Astrocyte (in vitro differentiated cells and primary cell): ENCODE measurements around the gene RPL11. TPM values are rescaled to one million over a fixed set of nuclear protein-coding genes. Genes with fewer than 3 reads are reported as not detected.
A peak's percentile ranks its signal among the peaks of the same experiment; 100 is the strongest.

Experiments
- DNase-seq: peaks from one replicate; pipeline ENCODE4 v3.0.0-alpha.2; 2010; ENCODE audit warnings: low read depth
- FAIRE-seq: peaks from 2 replicates; lab custom pipeline; 2011; peaks lifted over from hg19 to GRCh38; lab: Jason Lieb, UNC
- H2AFZ ChIP-seq: 2 replicates; pipeline ENCODE4 v1.6.0; 2012; ENCODE audit warnings: low read depth, low read length, inconsistent platforms
- H3K27ac ChIP-seq: 2 replicates; pipeline ENCODE4 v1.5.1; 2011; ENCODE audit warnings: low read depth, low read length, inconsistent platforms
- H3K27me3 ChIP-seq: 2 replicates; pipeline ENCODE4 v1.6.0; 2011; ENCODE audit warnings: low read length, inconsistent platforms; ENCODE audit not compliant: insufficient read depth
- H3K36me3 ChIP-seq: 2 replicates; pipeline ENCODE4 v1.5.1; 2011; ENCODE audit warnings: low read length, inconsistent platforms; ENCODE audit not compliant: insufficient read depth
- H3K4me1 ChIP-seq: 2 replicates; pipeline ENCODE4 v1.5.1; 2011; ENCODE audit warnings: low read length, inconsistent platforms; ENCODE audit not compliant: insufficient read depth
- H3K4me2 ChIP-seq: 2 replicates; pipeline ENCODE4 v1.6.0; 2012; ENCODE audit warnings: low read length, inconsistent platforms
- H3K4me3 ChIP-seq: 2 replicates; pipeline ENCODE4 v1.5.1; 2011; ENCODE audit warnings: low read depth, mild to moderate bottlenecking, low read length, inconsistent platforms; ENCODE audit not compliant: insufficient read depth
- H3K79me2 ChIP-seq: 2 replicates; pipeline ENCODE4 v1.6.0; 2012; ENCODE audit warnings: mild to moderate bottlenecking, low read length, inconsistent platforms; ENCODE audit not compliant: insufficient read depth
- H3K9ac ChIP-seq: 2 replicates; pipeline ENCODE4 v1.6.0; 2012; ENCODE audit warnings: mild to moderate bottlenecking, low read length, inconsistent platforms
- H3K9me3 ChIP-seq: 2 replicates; pipeline ENCODE4 v1.5.1; 2012; ENCODE audit warnings: low read depth, mild to moderate bottlenecking, low read length, inconsistent platforms; ENCODE audit not compliant: insufficient read depth
- H4K20me1 ChIP-seq: 2 replicates; pipeline ENCODE4 v1.6.0; 2012; ENCODE audit warnings: low read length, inconsistent platforms; ENCODE audit not compliant: insufficient read depth
- H3K27ac Mint-ChIP-seq: one replicate; pipeline ENCODE4 v1.8.0; 2021; ENCODE audit warnings: mild to moderate bottlenecking, mixed read lengths; ENCODE audit not compliant: unreplicated experiment
- H3K27me3 Mint-ChIP-seq: one replicate; pipeline ENCODE4 v1.8.0; 2021; ENCODE audit warnings: low read depth, mixed read lengths; ENCODE audit not compliant: unreplicated experiment
- H3K36me3 Mint-ChIP-seq: one replicate; pipeline ENCODE4 v1.8.0; 2021; ENCODE audit warnings: low read depth, mixed read lengths; ENCODE audit not compliant: unreplicated experiment
- H3K4me1 Mint-ChIP-seq: one replicate; pipeline ENCODE4 v1.8.0; 2021; ENCODE audit warnings: low read depth, mixed read lengths; ENCODE audit not compliant: unreplicated experiment
- H3K4me3 Mint-ChIP-seq: one replicate; pipeline ENCODE4 v1.8.0; 2021; ENCODE audit warnings: mild to moderate bottlenecking, moderate library complexity, mixed read lengths; ENCODE audit not compliant: unreplicated experiment
- H3K9me3 Mint-ChIP-seq: one replicate; pipeline ENCODE4 v1.8.0; 2021; ENCODE audit warnings: mild to moderate bottlenecking, mixed read lengths; ENCODE audit not compliant: unreplicated experiment
- CTCF ChIP-seq: IDR thresholded peaks from 2 replicates; pipeline ENCODE4 v1.5.1; 2011; ENCODE audit warnings: low read depth, mild to moderate bottlenecking, inconsistent platforms, low read length, moderate library complexity; ENCODE audit not compliant: insufficient read depth
- EZH2 ChIP-seq: IDR thresholded peaks from 2 replicates; pipeline ENCODE4 v1.6.1; 2012; ENCODE audit warnings: mild to moderate bottlenecking, low read length, inconsistent platforms; ENCODE audit not compliant: insufficient read depth
- total RNA-seq: library from RNA; stranded (reverse); gene quantifications from 2 replicates; pipeline ENCODE4 v1.2.1, GENCODE V29; 2021

The RPL11 gene
- total RNA-seq, 1 donor from 2014 or later: 804 TPM

GRCh38 chr1:23704834-23705495, 13.4 kb downstream of the RPL11 start:
- peaks cover 80% of the 10 kb centered on the region for H3K79me2 ChIP-seq
- no peak overlapping the region for H2AFZ ChIP-seq
- no peak overlapping the region for H3K27ac ChIP-seq
- H3K4me2 ChIP-seq: no peak overlapping the region
- FAIRE-seq: no peak
- H4K20me1 ChIP-seq: peaks cover 77% of the 10 kb centered on the region
- H3K36me3 ChIP-seq: peaks cover 23% of the 10 kb centered on the region
- H3K9me3 ChIP-seq: no peaks in the 10 kb centered on the region
- H3K27me3 ChIP-seq: no peaks in the 10 kb centered on the region
- Mint-ChIP-seq H3K27me3 (no peaks in the 10 kb centered on the region), H3K36me3 (peaks cover 29% of the 10 kb centered on the region), H3K4me1 (peaks cover 7% of the 10 kb centered on the region), H3K4me3 (no peak overlapping the region), H3K9me3 (no peaks in the 10 kb centered on the region), H3K27ac (no peak overlapping the region)
- no peak overlapping the region for H3K9ac ChIP-seq
- TF ChIP-seq EZH2 (no peak), CTCF (no peak)
- no peaks in the 10 kb centered on the region for H3K4me1 ChIP-seq
- DNase-seq: no peak
- H3K4me3 ChIP-seq: no peak overlapping the region

GRCh38 chr1:23709229-23709628, 17.6 kb downstream of the RPL11 start:
- Mint-ChIP-seq H3K4me1 (peaks cover 6% of the 10 kb centered on the region), H3K27ac (no peak overlapping the region), H3K36me3 (peaks cover 24% of the 10 kb centered on the region), H3K4me3 (no peak overlapping the region), H3K9me3 (no peaks in the 10 kb centered on the region), H3K27me3 (no peaks in the 10 kb centered on the region)
- Histone ChIP-seq H3K4me3 (no peak overlapping the region), H2AFZ (no peak overlapping the region), H3K27me3 (no peaks in the 10 kb centered on the region), H3K79me2 (peaks cover 77% of the 10 kb centered on the region), H3K9ac (no peak overlapping the region), H3K4me1 (no peaks in the 10 kb centered on the region), H3K4me2 (no peak overlapping the region), H4K20me1 (peaks cover 70% of the 10 kb centered on the region), H3K9me3 (no peaks in the 10 kb centered on the region), H3K27ac (no peak overlapping the region), H3K36me3 (peaks cover 5% of the 10 kb centered on the region)
- no peak for TF ChIP-seq EZH2
- no peak for TF ChIP-seq CTCF
- DNase-seq (no peak), FAIRE-seq (no peak)

GRCh38 chr1:23718482-23718881, 26.9 kb downstream of the RPL11 start:
- Histone ChIP-seq H3K4me1 (peaks cover 3% of the 10 kb centered on the region), H3K27ac (no peak overlapping the region), H3K27me3 (no peaks in the 10 kb centered on the region), H3K4me2 (no peak overlapping the region), H3K79me2 (peaks cover 59% of the 10 kb centered on the region), H4K20me1 (peaks cover 72% of the 10 kb centered on the region), H3K9me3 (no peaks in the 10 kb centered on the region), H3K36me3 (no peaks in the 10 kb centered on the region), H2AFZ (no peak overlapping the region), H3K9ac (no peak overlapping the region), H3K4me3 (no peak overlapping the region)
- Mint-ChIP-seq H3K27me3 (no peaks in the 10 kb centered on the region), H3K4me1 (peaks cover 9% of the 10 kb centered on the region), H3K9me3 (no peaks in the 10 kb centered on the region), H3K27ac (peak overlapping the region; percentile 69), H3K36me3 (peaks cover 13% of the 10 kb centered on the region), H3K4me3 (no peak overlapping the region)
- DNase-seq: no peak
- no peak for FAIRE-seq
- TF ChIP-seq EZH2 (no peak), CTCF (peak; percentile 57)
